GM18868 (cell line): ENCODE results near the gene PRAF2.

Source experiments
- ATAC-seq: cut with Tn5 transposase; IDR thresholded peaks from one replicate; pipeline ENCODE4 v1.9.1; 2021; ENCODE audit warnings: mild to moderate bottlenecking, moderate library complexity; ENCODE audit not compliant: unreplicated experiment

The PRAF2 gene

DNA sequence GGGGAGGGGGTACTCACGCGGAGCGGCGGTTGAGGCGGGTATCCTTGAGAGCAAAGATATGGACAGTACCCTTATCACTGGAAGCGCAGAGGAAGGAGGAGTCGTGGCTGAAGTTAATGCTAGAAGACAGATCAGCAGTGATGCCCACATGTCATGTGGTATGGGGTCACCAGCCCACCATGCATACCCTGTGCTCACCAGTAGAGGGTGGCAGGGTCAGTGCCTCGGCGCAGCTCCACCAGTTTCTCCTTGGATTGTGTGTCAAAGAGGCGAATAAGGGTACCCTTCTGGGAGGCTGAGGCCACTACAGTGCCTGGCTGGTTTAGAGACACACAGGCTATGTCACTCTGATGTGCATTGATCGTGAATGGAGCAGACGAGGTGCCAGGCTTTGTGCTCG is 1.5 kb upstream of the PRAF2 start:
- ATAC-seq: no peak

DNA sequence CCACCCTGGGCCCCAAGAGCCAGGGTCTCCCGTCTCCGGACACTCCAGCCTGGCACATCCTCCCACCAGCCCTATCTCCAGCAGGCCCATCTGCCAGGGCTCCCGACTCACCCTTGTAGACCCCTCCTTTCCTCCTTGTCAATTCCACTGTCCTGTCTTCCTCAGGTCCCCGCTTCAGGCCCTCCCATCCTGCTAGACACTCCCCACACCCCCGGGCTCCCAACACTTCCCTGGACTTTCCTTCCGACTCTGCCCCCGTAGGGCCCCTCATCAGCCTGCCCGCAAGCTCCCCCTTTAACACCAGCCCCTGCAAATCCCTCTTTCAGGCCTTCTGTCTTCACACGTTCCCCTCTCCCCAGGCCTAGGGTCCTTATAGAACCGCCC is 1.1 kb downstream of the PRAF2 start:
- no peak for ATAC-seq

- no peak for ATAC-seq
Observed at GRCh38 chrX:49071877-49072711, 1.7 kb downstream of the PRAF2 start.

GRCh38 chrX:49070988-49071387 is 2.8 kb downstream of the PRAF2 start:
- ATAC-seq: no peak

GRCh38 chrX:49069038-49069437 is 4.8 kb downstream of the PRAF2 start:
- ATAC-seq: no peak

- ATAC-seq: no peak
Observed at GRCh38 chrX:49067285-49068120, 6.3 kb downstream of the PRAF2 start.

- no peak for ATAC-seq
Observed at GRCh38 chrX:49066690-49067089, 7.1 kb downstream of the PRAF2 start.

GRCh38 chrX:49066278-49066677 is 7.5 kb downstream of the PRAF2 start:
- no peak for ATAC-seq

GRCh38 chrX:49064735-49065134 is 9.1 kb downstream of the PRAF2 start:
- no peak for ATAC-seq

- no peak for ATAC-seq
Observed at GRCh38 chrX:49064303-49064702, 9.5 kb downstream of the PRAF2 start.

DNA sequence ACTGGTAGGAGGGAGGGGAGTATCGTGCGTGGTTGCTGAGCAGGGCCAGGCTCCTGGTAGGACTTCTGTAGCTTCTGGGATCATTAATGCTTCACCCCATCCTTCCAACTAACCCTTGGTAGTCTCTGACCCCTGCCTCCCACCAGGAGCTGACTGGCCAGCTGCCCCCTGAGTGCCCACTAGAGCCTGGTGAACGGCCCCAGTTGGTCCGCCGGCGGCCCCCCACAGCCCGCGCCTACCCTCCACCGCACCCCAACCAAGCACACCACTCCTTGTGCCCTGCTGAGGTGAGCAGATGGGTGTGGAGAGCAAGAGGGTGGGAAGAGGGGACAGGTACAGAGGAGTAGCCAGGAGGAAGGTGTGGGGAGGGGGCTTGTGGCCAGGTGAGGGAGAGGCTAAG is 10.1 kb downstream of the PRAF2 start:
- ATAC-seq: no peak

- no peak for ATAC-seq
Observed at GRCh38 chrX:49061916-49062315, 11.9 kb downstream of the PRAF2 start.

DNA sequence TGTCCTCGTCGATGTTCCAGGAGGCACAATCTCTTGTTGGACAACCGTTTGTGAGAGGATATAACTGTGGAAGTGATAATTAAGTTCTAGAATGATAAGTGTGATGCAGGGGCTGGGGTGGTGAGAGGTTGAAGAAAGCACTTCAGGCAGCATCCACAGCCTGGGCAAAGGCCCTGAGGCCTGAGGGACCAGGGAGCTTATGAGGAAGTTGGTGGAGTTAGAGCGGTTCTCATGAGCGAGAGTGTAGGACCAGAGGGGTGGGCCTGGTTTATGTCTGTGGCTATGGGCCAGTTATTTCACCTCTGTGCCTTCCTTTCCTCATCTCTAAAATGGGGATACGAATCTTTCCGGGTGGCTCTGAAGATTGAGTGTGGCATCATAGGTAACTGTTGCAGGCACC is 12.3 kb downstream of the PRAF2 start:
- ATAC-seq: no peak

DNA sequence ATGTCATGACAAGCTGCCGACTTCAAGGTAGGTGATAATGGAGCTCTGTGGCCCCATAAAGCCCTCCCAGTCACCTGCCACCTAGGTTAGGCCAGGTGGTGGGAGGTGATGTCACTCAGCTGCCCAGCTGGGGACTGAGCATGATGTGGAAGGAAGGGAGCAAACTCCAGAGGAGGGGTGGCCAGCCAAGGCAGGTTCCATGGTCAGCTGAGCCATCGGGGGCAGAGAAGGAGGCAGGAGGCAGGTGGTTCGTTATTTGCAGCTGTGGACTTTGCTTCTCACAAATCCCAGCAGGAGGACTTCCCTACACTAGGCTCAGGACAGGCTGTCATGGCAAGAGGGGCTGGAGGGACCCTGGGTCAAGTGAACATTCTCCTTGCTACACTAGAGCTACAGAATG is 12.9 kb downstream of the PRAF2 start:
- ATAC-seq: no peak

DNA sequence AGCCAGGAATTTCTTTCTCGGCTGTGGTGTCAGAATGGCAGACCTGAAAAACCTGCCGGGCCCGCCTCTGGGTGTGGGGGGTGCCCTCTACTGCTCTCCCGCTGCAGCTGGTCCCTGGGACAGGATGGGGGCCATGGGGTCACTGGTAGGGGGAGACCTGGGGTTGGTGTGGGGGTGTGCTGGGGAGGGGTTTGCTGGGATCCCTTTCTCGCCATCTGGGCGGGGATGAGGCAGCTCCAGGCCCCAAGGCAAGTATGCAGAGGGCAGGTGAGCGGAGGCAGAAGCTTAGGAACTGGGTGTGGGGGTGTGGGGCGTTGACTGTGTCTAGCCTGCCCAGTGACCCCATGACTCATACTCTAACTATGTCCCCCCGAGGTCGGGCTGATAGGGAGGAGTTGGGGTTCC is 14.1 kb downstream of the PRAF2 start:
- no peak for ATAC-seq

DNA sequence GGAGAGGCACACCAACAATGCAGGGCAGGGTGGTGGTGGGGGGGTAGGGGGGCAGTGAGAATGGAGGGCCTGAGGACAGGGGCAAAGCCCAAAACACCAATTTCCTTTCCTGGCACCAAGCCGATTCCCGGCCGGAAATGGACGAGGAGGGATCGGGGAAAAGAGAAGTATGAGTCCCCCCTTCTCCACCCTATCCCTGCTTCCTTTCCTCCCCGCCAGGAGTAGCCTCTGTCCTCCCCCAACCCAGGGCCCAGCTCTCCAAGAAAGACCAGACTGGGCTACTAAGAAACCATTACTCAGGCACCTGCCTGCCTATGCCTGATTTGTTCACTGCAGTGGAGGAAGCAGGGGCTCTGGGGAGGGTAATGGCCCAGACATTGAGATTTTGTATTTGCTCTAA is 14.6 kb downstream of the PRAF2 start:
- no peak for ATAC-seq

DNA sequence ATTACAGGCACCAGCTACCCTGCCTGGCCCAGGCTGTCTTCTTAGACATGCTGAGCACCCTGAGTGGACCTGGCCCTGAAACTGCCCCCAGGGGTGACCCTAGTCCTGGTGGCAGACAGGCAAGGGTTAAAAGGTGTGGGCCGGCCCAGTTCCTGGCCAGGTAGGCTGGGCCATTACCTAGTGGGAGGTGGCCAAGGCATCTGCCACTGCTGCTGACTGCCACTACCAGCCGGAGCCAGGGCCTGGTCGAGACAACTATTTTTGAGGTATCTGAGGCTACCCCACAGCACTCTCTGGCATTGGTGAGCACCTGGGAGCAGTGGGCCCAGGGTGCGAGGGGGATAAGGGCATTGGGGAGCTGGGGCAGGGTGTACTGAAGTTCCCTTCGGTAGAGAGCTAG is 15.0 kb downstream of the PRAF2 start, which contains the start of gene CCDC120:
TSS of gene CCDC120 (plus strand) at position 206 of the 400 bp plus-strand sequence. CDS start 3,043 bp downstream, outside the sequence.
- no peak for ATAC-seq

DNA sequence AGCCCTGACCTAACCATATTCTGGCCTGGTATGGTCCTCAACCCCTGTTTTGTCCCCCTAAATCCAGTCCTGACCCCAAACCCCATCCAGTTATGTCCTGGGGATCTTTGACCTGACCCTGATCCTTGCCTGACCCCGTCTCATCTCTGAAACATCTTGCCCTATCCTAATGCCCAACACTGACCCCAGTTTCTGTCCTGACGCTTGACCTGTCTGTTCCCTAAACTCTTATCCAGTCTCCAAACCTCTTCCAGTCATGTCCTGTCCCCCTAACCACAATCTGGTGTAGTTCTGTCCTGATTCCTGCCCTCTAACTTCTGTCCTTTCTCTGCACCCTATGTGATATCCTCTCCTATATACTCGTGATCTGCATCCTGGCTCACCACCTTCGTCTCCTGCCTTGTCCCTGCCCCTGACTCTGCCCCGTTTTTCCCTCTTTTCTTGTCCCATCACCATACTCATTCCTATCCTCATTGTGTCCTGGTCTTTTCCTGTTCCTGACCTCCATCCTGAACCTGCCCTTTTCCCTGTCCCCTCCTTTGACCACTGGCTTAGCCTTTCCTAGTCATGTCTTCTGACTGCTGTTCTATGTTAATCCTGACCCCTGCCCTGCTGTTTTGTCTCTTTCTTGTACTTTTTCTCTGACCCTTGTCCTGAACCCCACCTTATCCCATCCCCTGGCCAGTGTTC is 19.6 kb downstream of the PRAF2 start:
- no peak for ATAC-seq

GRCh38 chrX:49053223-49054072 is 20.4 kb downstream of the PRAF2 start:
- ATAC-seq: no peak

- ATAC-seq: no peak
Observed at GRCh38 chrX:49043987-49044281, 29.9 kb downstream of the PRAF2 start.
